ENCODE data around the gene BCL2. TPM values are rescaled to one million over a fixed set of nuclear protein-coding genes. Genes with fewer than 3 reads are reported as not detected.
A peak's percentile ranks its signal among the peaks of the same experiment; 100 is the strongest.

The BCL2 gene
- total RNA-seq, 1 donor from 2014 or later, result 81.3 TPM

GRCh38 chr18:63311118-63312018 lies 8.2 kb downstream of the BCL2 start:
- intact Hi-C loops (cut with micrococcal nuclease), result no loop called here
- Mint-ChIP-seq H3K27me3 (no peaks in the 10 kb centered on the region), H3K4me3 (no peak overlapping the region), H3K4me1 (peaks cover 70% of the 10 kb centered on the region), H3K9me3 (no peaks in the 10 kb centered on the region), H3K36me3 (ENCODE audit: low read depth) (peaks cover 66% of the 10 kb centered on the region), H3K27ac (peak overlapping the region; percentile 39)
- DNase-seq, result no peak

- Mint-ChIP-seq H3K4me3 (peak overlapping the region; percentile 47), H3K36me3 (ENCODE audit: low read depth) (peaks cover 63% of the 10 kb centered on the region), H3K27me3 (no peaks in the 10 kb centered on the region), H3K27ac (peak overlapping the region; percentile 15), H3K9me3 (no peaks in the 10 kb centered on the region), H3K4me1 (peaks cover 74% of the 10 kb centered on the region)
- intact Hi-C loops (cut with micrococcal nuclease), result no loop called here
- DNase-seq, result peak; percentile 76
These were observed 10.1 kb downstream of the BCL2 start for GRCh38 chr18:63309422-63309821.

- intact Hi-C loops (cut with micrococcal nuclease), result no loop called here
- Mint-ChIP-seq H3K36me3 (ENCODE audit: low read depth) (peaks cover 61% of the 10 kb centered on the region), H3K9me3 (no peaks in the 10 kb centered on the region), H3K27ac (no peak overlapping the region), H3K4me1 (peaks cover 74% of the 10 kb centered on the region), H3K27me3 (no peaks in the 10 kb centered on the region), H3K4me3 (peak overlapping the region; percentile 5)
- DNase-seq, result no peak
These were observed 11.9 kb downstream of the BCL2 start for GRCh38 chr18:63307551-63308200.

- peak overlapping the region; percentile 17 for H3K27ac Mint-ChIP-seq
- H3K27me3 Mint-ChIP-seq, result no peaks in the 10 kb centered on the region
- intact Hi-C loops (cut with micrococcal nuclease), result no loop called here
- no peak for DNase-seq
- no peak overlapping the region for H3K4me3 Mint-ChIP-seq
- H3K9me3 Mint-ChIP-seq, result no peaks in the 10 kb centered on the region
- peaks cover 76% of the 10 kb centered on the region for H3K4me1 Mint-ChIP-seq
- peaks cover 63% of the 10 kb centered on the region for H3K36me3 Mint-ChIP-seq (ENCODE audit: low read depth)
These were observed 12.6 kb downstream of the BCL2 start for GRCh38 chr18:63306819-63307550.

GRCh38 chr18:63306249-63306648 lies 13.3 kb downstream of the BCL2 start:
- intact Hi-C loops (cut with micrococcal nuclease), result no loop called here
- DNase-seq, result no peak
- peaks cover 62% of the 10 kb centered on the region for H3K36me3 Mint-ChIP-seq (ENCODE audit: low read depth)
- H3K4me1 Mint-ChIP-seq, result peaks cover 76% of the 10 kb centered on the region
- H3K4me3 Mint-ChIP-seq, result no peak overlapping the region
- no peaks in the 10 kb centered on the region for H3K27me3 Mint-ChIP-seq
- H3K27ac Mint-ChIP-seq, result peak overlapping the region; percentile 5
- H3K9me3 Mint-ChIP-seq, result no peaks in the 10 kb centered on the region

GRCh38 chr18:63303547-63303946 lies 16.0 kb downstream of the BCL2 start:
- intact Hi-C loops (cut with micrococcal nuclease), result loop anchor here (1.0 to 5.0 kb wide), 3 partner anchors 13 to 69 kb away; no protein-coding TSS in a partner anchor
- peak; percentile 58 for DNase-seq
- Mint-ChIP-seq H3K36me3 (ENCODE audit: low read depth) (peaks cover 70% of the 10 kb centered on the region), H3K9me3 (no peaks in the 10 kb centered on the region), H3K4me1 (peaks cover 84% of the 10 kb centered on the region), H3K27ac (peak overlapping the region; percentile 74), H3K4me3 (peak overlapping the region; percentile 52), H3K27me3 (no peaks in the 10 kb centered on the region)

GRCh38 chr18:63302636-63303405 lies 16.7 kb downstream of the BCL2 start:
- intact Hi-C loops (cut with micrococcal nuclease), result loop anchor here (1.0 to 5.0 kb wide), 4 partner anchors 13 to 68 kb away; no protein-coding TSS in a partner anchor
- Mint-ChIP-seq H3K36me3 (ENCODE audit: low read depth) (peaks cover 71% of the 10 kb centered on the region), H3K27ac (peak overlapping the region; percentile 98), H3K9me3 (no peaks in the 10 kb centered on the region), H3K27me3 (no peaks in the 10 kb centered on the region), H3K4me3 (peak overlapping the region; percentile 71), H3K4me1 (peaks cover 85% of the 10 kb centered on the region)
- DNase-seq, result peak; percentile 61

- Mint-ChIP-seq H3K4me1 (peaks cover 84% of the 10 kb centered on the region), H3K4me3 (peak overlapping the region; percentile 71), H3K9me3 (no peaks in the 10 kb centered on the region), H3K36me3 (ENCODE audit: low read depth) (peaks cover 71% of the 10 kb centered on the region), H3K27me3 (no peaks in the 10 kb centered on the region), H3K27ac (peak overlapping the region; percentile 98)
- intact Hi-C loops (cut with micrococcal nuclease), result loop anchor here (1.0 to 5.0 kb wide), 3 partner anchors 34 to 67 kb away; no protein-coding TSS in a partner anchor
- DNase-seq, result peak; percentile 52
These were observed 17.3 kb downstream of the BCL2 start for GRCh38 chr18:63302220-63302619.

- Mint-ChIP-seq H3K27me3 (no peaks in the 10 kb centered on the region), H3K9me3 (no peaks in the 10 kb centered on the region), H3K36me3 (ENCODE audit: low read depth) (peaks cover 67% of the 10 kb centered on the region), H3K27ac (peak overlapping the region; percentile 98), H3K4me3 (peak overlapping the region; percentile 71), H3K4me1 (peaks cover 79% of the 10 kb centered on the region)
- peak; percentile 56 for DNase-seq
- intact Hi-C loops (cut with micrococcal nuclease), result loop anchor here (5.0 kb wide), 1 partner anchor 49 kb away; no protein-coding TSS in a partner anchor
These were observed 18.1 kb downstream of the BCL2 start for GRCh38 chr18:63301434-63301833.

GRCh38 chr18:63299837-63300745 lies 19.5 kb downstream of the BCL2 start:
- Mint-ChIP-seq H3K36me3 (ENCODE audit: low read depth) (peaks cover 70% of the 10 kb centered on the region), H3K4me1 (peaks cover 81% of the 10 kb centered on the region), H3K27me3 (no peaks in the 10 kb centered on the region), H3K9me3 (no peaks in the 10 kb centered on the region), H3K4me3 (peak overlapping the region; percentile 81), H3K27ac (peak overlapping the region; percentile 98)
- DNase-seq, result peak; percentile 81
- intact Hi-C loops (cut with micrococcal nuclease), result loop anchor here (1.0 to 5.0 kb wide), 6 partner anchors 10 to 145 kb away; no protein-coding TSS in a partner anchor

- Mint-ChIP-seq H3K4me1 (peaks cover 76% of the 10 kb centered on the region), H3K9me3 (no peaks in the 10 kb centered on the region), H3K4me3 (peak overlapping the region; percentile 81), H3K27me3 (no peaks in the 10 kb centered on the region), H3K27ac (peak overlapping the region; percentile 98), H3K36me3 (ENCODE audit: low read depth) (peaks cover 67% of the 10 kb centered on the region)
- intact Hi-C loops (cut with micrococcal nuclease), result no loop called here
- peak; percentile 83 for DNase-seq
These were observed 20.9 kb downstream of the BCL2 start for GRCh38 chr18:63298400-63299365.

Data from activated CD4-positive, alpha-beta T cell treated with anti-CD3 and anti-CD28 coated beads, Interleukin-2, amount 10 ng/mL, durations not matched to agents 24 days and 14 days (primary cell).